ENCODE results near the gene TBC1D9. TPM values are rescaled to one million over a fixed set of nuclear protein-coding genes. Genes with fewer than 3 reads are reported as not detected.

Gene TBC1D9
- polyA plus RNA-seq, 1 of the 3 experiments (the other 2 are of a cell fraction) = 13.5 TPM

GRCh38 chr4:140755774-140756318, 339 bp downstream of the TBC1D9 start:
- TF ChIP-seq MEF2A (IDR thresholded peaks at IDR 0.05; ENCODE audit: borderline replicate concordance, low read depth) (no peak), MXI1 (IDR thresholded peaks at IDR 0.05; ENCODE audit: low read depth, low read length) (peak; percentile 59), RCOR1 (IDR thresholded peaks at IDR 0.05; ENCODE audit: low read length) (no peak), RAD21 (IDR thresholded peaks at IDR 0.05; ENCODE audit: low read length) (no peak)
- TF ChIP-seq, protein P1, sequence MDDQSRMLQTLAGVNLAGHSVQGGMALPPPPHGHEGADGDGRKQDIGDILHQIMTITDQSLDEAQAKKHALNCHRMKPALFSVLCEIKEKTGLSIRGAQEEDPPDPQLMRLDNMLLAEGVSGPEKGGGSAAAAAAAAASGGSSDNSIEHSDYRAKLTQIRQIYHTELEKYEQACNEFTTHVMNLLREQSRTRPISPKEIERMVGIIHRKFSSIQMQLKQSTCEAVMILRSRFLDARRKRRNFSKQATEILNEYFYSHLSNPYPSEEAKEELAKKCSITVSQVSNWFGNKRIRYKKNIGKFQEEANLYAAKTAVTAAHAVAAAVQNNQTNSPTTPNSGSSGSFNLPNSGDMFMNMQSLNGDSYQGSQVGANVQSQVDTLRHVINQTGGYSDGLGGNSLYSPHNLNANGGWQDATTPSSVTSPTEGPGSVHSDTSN (IDR thresholded peaks at IDR 0.05) = no peak
- TF ChIP-seq, protein P2, sequence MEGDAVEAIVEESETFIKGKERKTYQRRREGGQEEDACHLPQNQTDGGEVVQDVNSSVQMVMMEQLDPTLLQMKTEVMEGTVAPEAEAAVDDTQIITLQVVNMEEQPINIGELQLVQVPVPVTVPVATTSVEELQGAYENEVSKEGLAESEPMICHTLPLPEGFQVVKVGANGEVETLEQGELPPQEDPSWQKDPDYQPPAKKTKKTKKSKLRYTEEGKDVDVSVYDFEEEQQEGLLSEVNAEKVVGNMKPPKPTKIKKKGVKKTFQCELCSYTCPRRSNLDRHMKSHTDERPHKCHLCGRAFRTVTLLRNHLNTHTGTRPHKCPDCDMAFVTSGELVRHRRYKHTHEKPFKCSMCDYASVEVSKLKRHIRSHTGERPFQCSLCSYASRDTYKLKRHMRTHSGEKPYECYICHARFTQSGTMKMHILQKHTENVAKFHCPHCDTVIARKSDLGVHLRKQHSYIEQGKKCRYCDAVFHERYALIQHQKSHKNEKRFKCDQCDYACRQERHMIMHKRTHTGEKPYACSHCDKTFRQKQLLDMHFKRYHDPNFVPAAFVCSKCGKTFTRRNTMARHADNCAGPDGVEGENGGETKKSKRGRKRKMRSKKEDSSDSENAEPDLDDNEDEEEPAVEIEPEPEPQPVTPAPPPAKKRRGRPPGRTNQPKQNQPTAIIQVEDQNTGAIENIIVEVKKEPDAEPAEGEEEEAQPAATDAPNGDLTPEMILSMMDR (IDR thresholded peaks at IDR 0.05) = peak; percentile 12; the same call in 1 of the 2 replicates
- Histone ChIP-seq H3K79me2 (ENCODE audit: insufficient read depth) (peaks cover 45% of the 10 kb centered on the region), H3K36me3 (replicated peaks in 1 of 2; ENCODE audit: control insufficient read depth in 1 of 2, insufficient read depth in 2 of 2, low read length in 1 of 2) (peaks cover 4 to 9% of the 10 kb centered on the region in 2 experiments), H3K9me3 (no peaks in the 10 kb centered on the region), H3K27me3 (ENCODE audit: insufficient read depth) (no peaks in the 10 kb centered on the region), H3K9ac (peak overlapping the region; percentile 81), H3K9me2 (no peaks in the 10 kb centered on the region), H3K27ac (ENCODE audit: low read depth in 2 of 2, low read length in 1 of 2) (peak overlapping the region; percentile 77 to 91), H3K4me3 (ENCODE audit: low read depth in 2 of 2, low read length in 1 of 2) (peak overlapping the region; percentile 89 to 93), H2AFZ (ENCODE audit: low read depth) (peak overlapping the region; percentile 88; the same call in 1 of the 2 replicates), H3K4me1 (ENCODE audit: control insufficient read depth in 1 of 2, insufficient read depth in 2 of 2, low read depth in 1 of 2, low read length in 1 of 2) (peaks cover 0 to 10% of the 10 kb centered on the region in 2 experiments; a peak in 3 of 4 replicates), H3K4me2 (peak overlapping the region; percentile 93), H3F3A (replicated peaks; ENCODE audit: insufficient read depth) (peaks cover 12% of the 10 kb centered on the region), H4K20me1 (ENCODE audit: insufficient read depth) (no peaks in the 10 kb centered on the region)
- DNase-seq = peak; percentile 81
- ChIA-PET POLR2A (interaction anchor here (0.5 to 1.5 kb wide), 9 partner anchors 13 to 1290 kb away, joined by 3 to 12 read pairs (median 4); partner anchors contain the start of genes ELMOD2 and RNF150), CTCF (interaction anchor here (0.7 to 1.7 kb wide), 12 partner anchors 8 to 147 kb away, joined by 3 to 11 read pairs (median 3); no protein-coding TSS in a partner anchor)
- WGBS (ENCODE audit: low lambda C conversion rate) = 0% methylated on average over 21 of the region's 74 CpGs

GRCh38 chr4:140754918-140755773, 1.0 kb downstream of the TBC1D9 start:
- H3K4me3 ChIP-seq (ENCODE audit: low read depth in 2 of 2, low read length in 1 of 2) = peak overlapping the region; percentile 89 to 93
- H2AFZ ChIP-seq (ENCODE audit: low read depth) = peak overlapping the region; percentile 88; the same call in 1 of the 2 replicates
- H3K27ac ChIP-seq (ENCODE audit: low read depth in 2 of 2, low read length in 1 of 2) = peak overlapping the region; percentile 77 to 91
- POLR2A ChIA-PET = no interaction called here
- no peaks in the 10 kb centered on the region for H4K20me1 ChIP-seq (ENCODE audit: insufficient read depth)
- H3K9ac ChIP-seq = peak overlapping the region; percentile 81
- peaks cover 4 to 16% of the 10 kb centered on the region in 2 experiments for H3K36me3 ChIP-seq (replicated peaks in 1 of 2; ENCODE audit: control insufficient read depth in 1 of 2, insufficient read depth in 2 of 2, low read length in 1 of 2)
- no peak for DNase-seq
- peak overlapping the region; percentile 93 for H3K4me2 ChIP-seq
- CTCF ChIA-PET = interaction anchor here (0.8 kb wide), 3 partner anchors 66 to 378 kb away, joined by 3 to 4 read pairs (median 3); partner anchors contain the start of gene RNF150
- H3K79me2 ChIP-seq (ENCODE audit: insufficient read depth) = peaks cover 52% of the 10 kb centered on the region
- H3K27me3 ChIP-seq (ENCODE audit: insufficient read depth) = no peaks in the 10 kb centered on the region
- H3K4me1 ChIP-seq (ENCODE audit: control insufficient read depth in 1 of 2, insufficient read depth in 2 of 2, low read depth in 1 of 2, low read length in 1 of 2) = peaks cover 0 to 10% of the 10 kb centered on the region in 2 experiments; a peak in 3 of 4 replicates
- peaks cover 12% of the 10 kb centered on the region for H3F3A ChIP-seq (replicated peaks; ENCODE audit: insufficient read depth)
- H3K9me3 ChIP-seq = peaks cover 7% of the 10 kb centered on the region; the same call in 1 of the 2 replicates
- TF ChIP-seq RCOR1 (IDR thresholded peaks at IDR 0.05; ENCODE audit: low read length) (no peak), GABPA (IDR thresholded peaks at IDR 0.05; ENCODE audit: low read depth) (peak; percentile 24; the same call in 1 of the 2 replicates)
- no peaks in the 10 kb centered on the region for H3K9me2 ChIP-seq
- WGBS (ENCODE audit: low lambda C conversion rate) = 6% methylated on average over 8 of the region's 8 CpGs

All from SK-N-SH (cell line).